Esophagus squamous epithelium (tissue), 5 donors: Measurements from ENCODE around the gene KCTD18. TPM values are rescaled to one million over a fixed set of nuclear protein-coding genes. Genes with fewer than 3 reads are reported as not detected.
A peak's percentile ranks its signal among the peaks of the same experiment; 100 is the strongest.

Experiments
- DNase-seq: peaks from one replicate; lab custom pipeline; 2025; lab: John Stamatoyannopoulos, UW
- H3K27ac ChIP-seq, 4 donors: fragments of 200-600 bp; sonication (generic); one replicate each; pipeline ENCODE4 v1.5.1; 2016 to 2019; ENCODE audit warnings: mild to moderate bottlenecking in 1 of 4
- H3K27me3 ChIP-seq, 4 donors: fragments of 200-600 bp; sonication (generic); 1 replicate in 3 of 4; 2 replicates in 1 of 4; pipeline versions ENCODE4 v1.5.1 to v1.6.0; 2017 to 2021; ENCODE audit warnings: antibody characterized with exemption in 1 of 4
- H3K36me3 ChIP-seq, 3 donors: fragments of 200-600 bp; sonication (generic); one replicate each; pipeline ENCODE4 v1.5.1; 2016 to 2019
- H3K4me1 ChIP-seq, 3 donors: fragments of 200-600 bp; sonication (generic); one replicate each; pipeline ENCODE4 v1.5.1; 2017 to 2019
- H3K4me3 ChIP-seq, 4 donors: fragments of 200-600 bp; sonication (generic); 1 replicate in 3 of 4; 2 replicates in 1 of 4; pipeline ENCODE4 v1.5.1; 2016 to 2019; ENCODE audit warnings: mild to moderate bottlenecking in 2 of 4, moderate library complexity in 1 of 4
- H3K9me3 ChIP-seq, 3 donors: fragments of 200-600 bp; sonication (generic); one replicate each; pipeline ENCODE4 v1.5.1; 2016 to 2019
- CTCF ChIP-seq, 6 experiments: fragments of 450-650 bp in 4 of 6; fragments of 200-600 bp in 2 of 6; sonication (generic) in 2 of 6; IDR thresholded peaks; one replicate each; pipeline ENCODE4 v1.5.1; 2016 to 2019; ENCODE audit warnings: antibody characterized with exemption in 6 of 6, mild to moderate bottlenecking in 4 of 6, moderate library complexity in 4 of 6
- POLR2A ChIP-seq, 4 donors: fragments of 450-650 bp; IDR thresholded peaks; one replicate each; pipeline ENCODE4 v1.6.1; 2017; ENCODE audit warnings: antibody characterized with exemption in 4 of 4, mild to moderate bottlenecking in 4 of 4, moderate library complexity in 3 of 4
- WGBS, 2 donors: methylation state at CpG; one replicate each; pipeline ENCODE4 v1.1.5; 2018; 5-methylcytosine and 5-hydroxymethylcytosine counted together
- intact Hi-C: fragments of 100-400 bp; cut with DNase I; formaldehyde crosslinking; loops from one replicate; pipeline ENCODE4 v1.15.0; 2022
- total RNA-seq, 4 donors: library from RNA; depleted of rRNA; stranded (reverse); fragments of >200 nt; gene quantifications; one replicate each; pipeline ENCODE4 v1.1.0, GENCODE V29; 2016
- donor health status: DM: yes; HTN: yes; CAD: no.

Gene KCTD18
- total RNA-seq, 4 donors from 2014 or later: 6.9 to 19.5 (median 13.9) TPM

GRCh38 chr2:200461846-200462710 is 47.8 kb downstream of the KCTD18 start:
- no peak for TF ChIP-seq CTCF (IDR thresholded peaks at IDR 0.05)
- TF ChIP-seq POLR2A (IDR thresholded peaks at IDR 0.05): no peak
- no peak for DNase-seq
- intact Hi-C loops: no loop called here
- Histone ChIP-seq H3K4me1 (no peaks in the 10 kb centered on the region), H3K4me3 (no peak overlapping the region), H3K27ac (no peak overlapping the region), H3K9me3 (no peaks in the 10 kb centered on the region), H3K27me3 (no peaks in the 10 kb centered on the region), H3K36me3 (peaks cover 0 to 68% (median 0%) of the 10 kb centered on the region in 3 donors)
- 93 to 100% methylated on average over 2 of the region's 2 CpGs for WGBS, 2 donors

DNA sequence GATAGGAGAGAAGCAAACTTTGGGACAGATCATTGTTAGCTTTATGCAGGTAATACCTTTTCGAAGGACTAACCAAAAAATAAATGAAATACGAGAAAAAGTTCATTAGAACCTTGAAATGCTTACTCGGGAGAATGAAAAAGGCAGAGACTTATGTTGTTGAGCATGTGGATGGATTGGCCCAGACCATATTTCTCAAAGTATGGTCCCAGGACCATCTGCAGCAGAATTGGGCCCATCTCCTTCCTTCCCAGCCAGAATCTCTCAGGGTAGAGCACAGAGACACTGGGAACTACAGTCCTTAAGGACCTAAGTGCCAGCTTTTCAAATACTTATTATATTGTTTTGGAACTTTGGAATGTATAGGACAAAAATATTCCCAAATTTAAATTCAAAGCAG is 50.8 kb downstream of the KCTD18 start:
- DNase-seq: no peak
- Histone ChIP-seq H3K4me1 (peaks cover 0 to 17% (median 0%) of the 10 kb centered on the region in 3 donors), H3K27me3 (no peaks in the 10 kb centered on the region), H3K4me3 (no peak overlapping the region), H3K9me3 (no peaks in the 10 kb centered on the region), H3K36me3 (peaks cover 0 to 57% (median 0%) of the 10 kb centered on the region in 3 donors), H3K27ac (peak overlapping the region in 2 of 4 donors; percentile 16 to 18)
- no peak for TF ChIP-seq POLR2A (IDR thresholded peaks at IDR 0.05)
- no peak for TF ChIP-seq CTCF (IDR thresholded peaks at IDR 0.05)
- WGBS, 2 donors: 69 to 97% methylated on average over 3 of the region's 3 CpGs
- intact Hi-C loops: no loop called here

GRCh38 chr2:200456567-200456966 is 53.3 kb downstream of the KCTD18 start:
- Histone ChIP-seq H3K9me3 (no peaks in the 10 kb centered on the region), H3K4me1 (peaks cover 0 to 17% (median 0%) of the 10 kb centered on the region in 3 donors), H3K27ac (no peak overlapping the region), H3K36me3 (peaks cover 0 to 45% (median 0%) of the 10 kb centered on the region in 3 donors), H3K27me3 (no peaks in the 10 kb centered on the region), H3K4me3 (no peak overlapping the region)
- DNase-seq: no peak
- WGBS, 2 donors: 87 to 90% methylated on average over 2 of the region's 2 CpGs
- intact Hi-C loops: no loop called here
- TF ChIP-seq CTCF (IDR thresholded peaks at IDR 0.05) (no peak), POLR2A (IDR thresholded peaks at IDR 0.05) (no peak)

DNA sequence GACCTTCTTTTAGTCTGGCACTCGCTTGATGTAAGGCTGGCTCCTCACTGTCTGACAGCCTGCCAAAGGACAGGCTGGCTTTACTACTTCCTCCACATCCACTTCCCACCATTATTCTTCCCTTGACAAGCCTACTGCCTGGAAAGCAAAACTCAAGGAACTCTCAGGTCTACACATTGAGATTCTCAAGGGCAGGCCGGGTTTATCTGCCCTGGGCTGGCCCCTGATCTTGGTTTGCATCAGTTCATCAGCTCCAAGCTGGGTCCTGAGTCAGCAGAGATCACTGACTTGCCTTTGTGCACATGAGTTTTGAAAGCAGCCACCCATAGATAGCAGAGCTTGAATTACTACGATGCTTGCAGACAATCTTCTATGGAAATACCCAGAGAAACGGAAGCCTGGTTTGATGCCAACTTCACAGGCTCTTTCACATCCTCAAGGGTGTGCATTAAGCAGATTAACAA is 53.9 kb downstream of the KCTD18 start:
- whole genome bisulfite sequencing, 2 donors: 48 to 49% methylated on average over 4 of the region's 4 CpGs
- H3K27me3 ChIP-seq: no peaks in the 10 kb centered on the region
- peaks cover 0 to 45% (median 0%) of the 10 kb centered on the region in 3 donors for H3K36me3 ChIP-seq
- DNase-seq: no peak
- H3K27ac ChIP-seq: no peak overlapping the region
- no peak for TF ChIP-seq POLR2A (IDR thresholded peaks at IDR 0.05)
- TF ChIP-seq CTCF (IDR thresholded peaks at IDR 0.05): no peak
- H3K4me3 ChIP-seq: no peak overlapping the region
- H3K4me1 ChIP-seq: peaks cover 0 to 17% (median 0%) of the 10 kb centered on the region in 3 donors
- intact Hi-C loops: no loop called here
- no peaks in the 10 kb centered on the region for H3K9me3 ChIP-seq
